Measurements from ENCODE around the gene AREL1.

Gene AREL1

GRCh38 chr14:74698465-74698864 lies 14.4 kb downstream of the AREL1 start:
- DNase-seq (ENCODE audit: low read depth): no peak

- no peak for DNase-seq (ENCODE audit: low read depth)
These were observed 14.9 kb downstream of the AREL1 start for GRCh38 chr14:74697976-74698375.

GRCh38 chr14:74697543-74697942 lies 15.3 kb downstream of the AREL1 start:
- peak; percentile 66 for DNase-seq (ENCODE audit: low read depth)

- no peak for DNase-seq (ENCODE audit: low read depth)
These were observed 15.9 kb downstream of the AREL1 start for GRCh38 chr14:74697011-74697410.

- no peak for DNase-seq (ENCODE audit: low read depth)
These were observed 17.5 kb downstream of the AREL1 start for GRCh38 chr14:74695406-74695805.

- DNase-seq (ENCODE audit: low read depth): no peak
These were observed 19.7 kb downstream of the AREL1 start for GRCh38 chr14:74693191-74693590.

- no peak for DNase-seq (ENCODE audit: low read depth)
These were observed 21.4 kb downstream of the AREL1 start for GRCh38 chr14:74691456-74691855.

GRCh38 chr14:74685921-74686678 lies 26.8 kb downstream of the AREL1 start:
- no peak for DNase-seq (ENCODE audit: low read depth)

- no peak for DNase-seq (ENCODE audit: low read depth)
These were observed 27.8 kb downstream of the AREL1 start for GRCh38 chr14:74685056-74685455.

- no peak for DNase-seq (ENCODE audit: low read depth)
These were observed 28.4 kb downstream of the AREL1 start for GRCh38 chr14:74684434-74684833.

GRCh38 chr14:74683406-74683805 lies 29.5 kb downstream of the AREL1 start:
- no peak for DNase-seq (ENCODE audit: low read depth)

GRCh38 chr14:74682169-74682952 lies 30.5 kb downstream of the AREL1 start:
- no peak for DNase-seq (ENCODE audit: low read depth)

- no peak for DNase-seq (ENCODE audit: low read depth)
These were observed 37.7 kb downstream of the AREL1 start for GRCh38 chr14:74675219-74675618.

- DNase-seq (ENCODE audit: low read depth): no peak
These were observed 39.1 kb downstream of the AREL1 start for GRCh38 chr14:74673768-74674167.

- no peak for DNase-seq (ENCODE audit: low read depth)
These were observed 41.1 kb downstream of the AREL1 start for GRCh38 chr14:74671789-74672188.

GRCh38 chr14:74670726-74671411 lies 42.0 kb downstream of the AREL1 start:
- DNase-seq (ENCODE audit: low read depth): no peak

GRCh38 chr14:74669846-74670245 lies 43.0 kb downstream of the AREL1 start:
- DNase-seq (ENCODE audit: low read depth): no peak

GRCh38 chr14:74669256-74669655 lies 43.6 kb downstream of the AREL1 start:
- no peak for DNase-seq (ENCODE audit: low read depth)

GRCh38 chr14:74667758-74668157 lies 45.1 kb downstream of the AREL1 start:
- DNase-seq (ENCODE audit: low read depth): no peak

- DNase-seq (ENCODE audit: low read depth): no peak
These were observed 48.2 kb downstream of the AREL1 start for GRCh38 chr14:74664717-74665116.

- DNase-seq (ENCODE audit: low read depth): no peak
These were observed 49.0 kb downstream of the AREL1 start for GRCh38 chr14:74663884-74664283.

GRCh38 chr14:74661726-74662450 lies 51.0 kb downstream of the AREL1 start:
- no peak for DNase-seq (ENCODE audit: low read depth)

All from GM04503 (cell line).